ENCODE measurements around the gene C12orf42. TPM values are rescaled to one million over a fixed set of nuclear protein-coding genes. Genes with fewer than 3 reads are reported as not detected.

Gene C12orf42
- total RNA-seq, 1 experiment from 2014 or later: 0.37 TPM

DNA sequence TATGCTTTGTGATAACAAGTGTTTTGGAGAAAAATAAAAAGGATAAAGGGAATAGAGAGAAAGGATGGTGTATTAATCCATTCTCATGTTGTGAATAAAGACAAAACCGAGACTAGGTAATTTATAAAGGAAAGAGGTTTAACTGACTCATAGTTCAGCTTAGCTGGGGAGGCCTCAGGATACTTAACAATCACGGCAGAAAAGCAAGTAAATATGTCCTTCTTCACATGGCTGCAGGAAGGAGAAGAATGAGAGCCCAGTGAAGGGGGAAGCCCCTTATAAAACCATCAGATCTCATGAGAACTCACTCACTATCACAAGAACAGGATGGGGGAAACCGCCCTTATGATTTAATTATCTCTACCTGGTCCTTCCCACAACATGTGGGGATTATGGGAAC lies 18.1 kb upstream of the C12orf42 start:
- H3K36me3 Mint-ChIP-seq: no peaks in the 10 kb centered on the region
- H3K27me3 Mint-ChIP-seq (ENCODE audit: low read depth): no peaks in the 10 kb centered on the region
- no peak for TF ChIP-seq ZNF219 (CRISPR knock-in tag; IDR thresholded peaks at IDR 0.05; ENCODE audit: borderline replicate concordance)
- ChIA-PET POLR2A (no interaction called here), CTCF (interaction anchor here (1.7 kb wide), 2 partner anchors 10 to 119 kb away, joined by 3 to 4 read pairs; no protein-coding TSS in a partner anchor)
- no peak overlapping the region for H3K4me3 Mint-ChIP-seq
- H3K27ac Mint-ChIP-seq: no peak overlapping the region
- H3K4me1 Mint-ChIP-seq: no peaks in the 10 kb centered on the region
- DNase-seq (ENCODE audit: low spot score): no peak
- no peak for ATAC-seq
- peaks cover 10% of the 10 kb centered on the region for H3K9me3 Mint-ChIP-seq

DNA sequence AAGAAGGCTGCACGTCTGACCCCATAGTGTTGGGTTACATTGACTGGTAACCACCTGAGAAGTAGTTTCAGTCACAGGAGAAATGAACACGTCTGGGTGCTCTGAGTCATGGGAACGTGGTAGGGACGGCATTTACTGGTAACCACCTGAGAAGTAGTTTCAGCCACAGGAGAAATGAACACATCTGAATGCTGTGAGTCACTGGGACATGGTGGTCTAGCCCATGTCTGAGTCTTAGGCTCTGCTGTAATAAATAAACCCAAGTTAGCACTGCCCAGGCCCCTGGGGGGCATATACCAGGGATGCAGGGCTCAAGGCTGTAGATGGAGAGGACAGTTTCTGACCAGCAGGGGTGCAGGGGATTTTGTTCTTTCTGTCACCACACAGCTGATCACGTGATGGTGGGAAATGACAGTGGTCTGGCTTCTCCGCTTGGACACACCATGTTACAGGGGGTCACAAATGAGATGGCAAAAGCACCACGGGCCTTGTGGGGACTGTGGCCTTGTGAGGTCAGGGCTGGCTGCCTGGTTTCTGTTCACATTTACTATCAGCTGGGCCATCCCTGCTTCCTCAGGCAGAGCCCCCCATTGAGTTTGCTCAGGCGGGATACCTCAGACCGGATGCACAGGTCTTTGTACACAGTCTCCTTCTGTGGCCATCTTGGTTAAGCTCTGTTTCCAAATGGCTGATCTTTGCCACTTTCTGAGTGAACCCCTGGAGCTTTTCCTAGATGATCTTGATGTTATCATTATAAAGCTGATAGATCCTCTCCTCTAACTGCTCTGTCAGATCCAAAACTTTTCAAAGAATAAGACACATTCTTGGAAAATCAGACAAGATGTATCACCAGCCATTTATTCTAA lies 9.8 kb upstream of the C12orf42 start:
- DNase-seq (ENCODE audit: low spot score): no peak
- H3K9me3 Mint-ChIP-seq: peaks cover 10% of the 10 kb centered on the region
- no peaks in the 10 kb centered on the region for H3K27me3 Mint-ChIP-seq (ENCODE audit: low read depth)
- no peaks in the 10 kb centered on the region for H3K4me1 Mint-ChIP-seq
- H3K36me3 Mint-ChIP-seq: no peaks in the 10 kb centered on the region
- no peak overlapping the region for H3K27ac Mint-ChIP-seq
- no peak overlapping the region for H3K4me3 Mint-ChIP-seq
- POLR2A ChIA-PET: no interaction called here
- no peak for ATAC-seq
- CTCF ChIA-PET: interaction anchor here (1.3 kb wide), 1 partner anchor 69 kb away, joined by 4 read pairs; no protein-coding TSS in a partner anchor
- TF ChIP-seq, protein P1, sequence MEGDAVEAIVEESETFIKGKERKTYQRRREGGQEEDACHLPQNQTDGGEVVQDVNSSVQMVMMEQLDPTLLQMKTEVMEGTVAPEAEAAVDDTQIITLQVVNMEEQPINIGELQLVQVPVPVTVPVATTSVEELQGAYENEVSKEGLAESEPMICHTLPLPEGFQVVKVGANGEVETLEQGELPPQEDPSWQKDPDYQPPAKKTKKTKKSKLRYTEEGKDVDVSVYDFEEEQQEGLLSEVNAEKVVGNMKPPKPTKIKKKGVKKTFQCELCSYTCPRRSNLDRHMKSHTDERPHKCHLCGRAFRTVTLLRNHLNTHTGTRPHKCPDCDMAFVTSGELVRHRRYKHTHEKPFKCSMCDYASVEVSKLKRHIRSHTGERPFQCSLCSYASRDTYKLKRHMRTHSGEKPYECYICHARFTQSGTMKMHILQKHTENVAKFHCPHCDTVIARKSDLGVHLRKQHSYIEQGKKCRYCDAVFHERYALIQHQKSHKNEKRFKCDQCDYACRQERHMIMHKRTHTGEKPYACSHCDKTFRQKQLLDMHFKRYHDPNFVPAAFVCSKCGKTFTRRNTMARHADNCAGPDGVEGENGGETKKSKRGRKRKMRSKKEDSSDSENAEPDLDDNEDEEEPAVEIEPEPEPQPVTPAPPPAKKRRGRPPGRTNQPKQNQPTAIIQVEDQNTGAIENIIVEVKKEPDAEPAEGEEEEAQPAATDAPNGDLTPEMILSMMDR (IDR thresholded peaks at IDR 0.05): no peak
- TF ChIP-seq ELF4 (CRISPR knock-in tag; IDR thresholded peaks at IDR 0.05; ENCODE audit: low read depth) (no peak), GRHL2 (CRISPR knock-in tag; IDR thresholded peaks at IDR 0.05; ENCODE audit: insufficient replicate concordance, severe bottlenecking) (no peak), CBFB (CRISPR knock-in tag; IDR thresholded peaks at IDR 0.05; ENCODE audit: low read depth) (no peak), MXD4 (CRISPR knock-in tag; IDR thresholded peaks at IDR 0.05; ENCODE audit: borderline replicate concordance) (no peak), GABPB1 (CRISPR knock-in tag; IDR thresholded peaks at IDR 0.05) (no peak), SP1 (CRISPR knock-in tag; conservative IDR thresholded peaks at IDR 0.05) (no peak), CREM (CRISPR knock-in tag; IDR thresholded peaks at IDR 0.05) (no peak), JAZF1 (CRISPR knock-in tag; IDR thresholded peaks at IDR 0.05) (no peak)
- TF ChIP-seq, protein P2, sequence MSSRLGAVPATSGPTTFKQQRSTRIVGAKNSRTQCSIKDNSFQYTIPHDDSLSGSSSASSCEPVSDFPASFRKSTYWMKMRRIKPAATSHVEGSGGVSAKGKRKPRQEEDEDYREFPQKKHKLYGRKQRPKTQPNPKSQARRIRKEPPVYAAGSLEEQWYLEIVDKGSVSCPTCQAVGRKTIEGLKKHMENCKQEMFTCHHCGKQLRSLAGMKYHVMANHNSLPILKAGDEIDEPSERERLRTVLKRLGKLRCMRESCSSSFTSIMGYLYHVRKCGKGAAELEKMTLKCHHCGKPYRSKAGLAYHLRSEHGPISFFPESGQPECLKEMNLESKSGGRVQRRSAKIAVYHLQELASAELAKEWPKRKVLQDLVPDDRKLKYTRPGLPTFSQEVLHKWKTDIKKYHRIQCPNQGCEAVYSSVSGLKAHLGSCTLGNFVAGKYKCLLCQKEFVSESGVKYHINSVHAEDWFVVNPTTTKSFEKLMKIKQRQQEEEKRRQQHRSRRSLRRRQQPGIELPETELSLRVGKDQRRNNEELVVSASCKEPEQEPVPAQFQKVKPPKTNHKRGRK (CRISPR knock-in tag; IDR thresholded peaks at IDR 0.05; ENCODE audit: borderline replicate concordance): no peak
- TF ChIP-seq, protein P3, sequence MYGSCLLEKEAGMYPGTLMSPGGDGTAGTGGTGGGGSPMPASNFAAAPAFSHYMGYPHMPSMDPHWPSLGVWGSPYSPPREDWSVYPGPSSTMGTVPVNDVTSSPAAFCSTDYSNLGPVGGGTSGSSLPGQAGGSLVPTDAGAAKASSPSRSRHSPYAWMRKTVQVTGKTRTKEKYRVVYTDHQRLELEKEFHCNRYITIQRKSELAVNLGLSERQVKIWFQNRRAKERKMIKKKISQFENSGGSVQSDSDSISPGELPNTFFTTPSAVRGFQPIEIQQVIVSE (CRISPR knock-in tag; IDR thresholded peaks at IDR 0.05; ENCODE audit: borderline replicate concordance): no peak
- TF ChIP-seq, protein P4, sequence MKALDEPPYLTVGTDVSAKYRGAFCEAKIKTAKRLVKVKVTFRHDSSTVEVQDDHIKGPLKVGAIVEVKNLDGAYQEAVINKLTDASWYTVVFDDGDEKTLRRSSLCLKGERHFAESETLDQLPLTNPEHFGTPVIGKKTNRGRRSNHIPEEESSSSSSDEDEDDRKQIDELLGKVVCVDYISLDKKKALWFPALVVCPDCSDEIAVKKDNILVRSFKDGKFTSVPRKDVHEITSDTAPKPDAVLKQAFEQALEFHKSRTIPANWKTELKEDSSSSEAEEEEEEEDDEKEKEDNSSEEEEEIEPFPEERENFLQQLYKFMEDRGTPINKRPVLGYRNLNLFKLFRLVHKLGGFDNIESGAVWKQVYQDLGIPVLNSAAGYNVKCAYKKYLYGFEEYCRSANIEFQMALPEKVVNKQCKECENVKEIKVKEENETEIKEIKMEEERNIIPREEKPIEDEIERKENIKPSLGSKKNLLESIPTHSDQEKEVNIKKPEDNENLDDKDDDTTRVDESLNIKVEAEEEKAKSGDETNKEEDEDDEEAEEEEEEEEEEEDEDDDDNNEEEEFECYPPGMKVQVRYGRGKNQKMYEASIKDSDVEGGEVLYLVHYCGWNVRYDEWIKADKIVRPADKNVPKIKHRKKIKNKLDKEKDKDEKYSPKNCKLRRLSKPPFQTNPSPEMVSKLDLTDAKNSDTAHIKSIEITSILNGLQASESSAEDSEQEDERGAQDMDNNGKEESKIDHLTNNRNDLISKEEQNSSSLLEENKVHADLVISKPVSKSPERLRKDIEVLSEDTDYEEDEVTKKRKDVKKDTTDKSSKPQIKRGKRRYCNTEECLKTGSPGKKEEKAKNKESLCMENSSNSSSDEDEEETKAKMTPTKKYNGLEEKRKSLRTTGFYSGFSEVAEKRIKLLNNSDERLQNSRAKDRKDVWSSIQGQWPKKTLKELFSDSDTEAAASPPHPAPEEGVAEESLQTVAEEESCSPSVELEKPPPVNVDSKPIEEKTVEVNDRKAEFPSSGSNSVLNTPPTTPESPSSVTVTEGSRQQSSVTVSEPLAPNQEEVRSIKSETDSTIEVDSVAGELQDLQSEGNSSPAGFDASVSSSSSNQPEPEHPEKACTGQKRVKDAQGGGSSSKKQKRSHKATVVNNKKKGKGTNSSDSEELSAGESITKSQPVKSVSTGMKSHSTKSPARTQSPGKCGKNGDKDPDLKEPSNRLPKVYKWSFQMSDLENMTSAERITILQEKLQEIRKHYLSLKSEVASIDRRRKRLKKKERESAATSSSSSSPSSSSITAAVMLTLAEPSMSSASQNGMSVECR (CRISPR knock-in tag; IDR thresholded peaks at IDR 0.05; ENCODE audit: borderline replicate concordance): no peak
- TF ChIP-seq, protein P5, sequence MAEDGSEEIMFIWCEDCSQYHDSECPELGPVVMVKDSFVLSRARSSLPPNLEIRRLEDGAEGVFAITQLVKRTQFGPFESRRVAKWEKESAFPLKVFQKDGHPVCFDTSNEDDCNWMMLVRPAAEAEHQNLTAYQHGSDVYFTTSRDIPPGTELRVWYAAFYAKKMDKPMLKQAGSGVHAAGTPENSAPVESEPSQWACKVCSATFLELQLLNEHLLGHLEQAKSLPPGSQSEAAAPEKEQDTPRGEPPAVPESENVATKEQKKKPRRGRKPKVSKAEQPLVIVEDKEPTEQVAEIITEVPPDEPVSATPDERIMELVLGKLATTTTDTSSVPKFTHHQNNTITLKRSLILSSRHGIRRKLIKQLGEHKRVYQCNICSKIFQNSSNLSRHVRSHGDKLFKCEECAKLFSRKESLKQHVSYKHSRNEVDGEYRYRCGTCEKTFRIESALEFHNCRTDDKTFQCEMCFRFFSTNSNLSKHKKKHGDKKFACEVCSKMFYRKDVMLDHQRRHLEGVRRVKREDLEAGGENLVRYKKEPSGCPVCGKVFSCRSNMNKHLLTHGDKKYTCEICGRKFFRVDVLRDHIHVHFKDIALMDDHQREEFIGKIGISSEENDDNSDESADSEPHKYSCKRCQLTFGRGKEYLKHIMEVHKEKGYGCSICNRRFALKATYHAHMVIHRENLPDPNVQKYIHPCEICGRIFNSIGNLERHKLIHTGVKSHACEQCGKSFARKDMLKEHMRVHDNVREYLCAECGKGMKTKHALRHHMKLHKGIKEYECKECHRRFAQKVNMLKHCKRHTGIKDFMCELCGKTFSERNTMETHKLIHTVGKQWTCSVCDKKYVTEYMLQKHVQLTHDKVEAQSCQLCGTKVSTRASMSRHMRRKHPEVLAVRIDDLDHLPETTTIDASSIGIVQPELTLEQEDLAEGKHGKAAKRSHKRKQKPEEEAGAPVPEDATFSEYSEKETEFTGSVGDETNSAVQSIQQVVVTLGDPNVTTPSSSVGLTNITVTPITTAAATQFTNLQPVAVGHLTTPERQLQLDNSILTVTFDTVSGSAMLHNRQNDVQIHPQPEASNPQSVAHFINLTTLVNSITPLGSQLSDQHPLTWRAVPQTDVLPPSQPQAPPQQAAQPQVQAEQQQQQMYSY (CRISPR knock-in tag; IDR thresholded peaks at IDR 0.05): no peak
- TF ChIP-seq, protein P6, sequence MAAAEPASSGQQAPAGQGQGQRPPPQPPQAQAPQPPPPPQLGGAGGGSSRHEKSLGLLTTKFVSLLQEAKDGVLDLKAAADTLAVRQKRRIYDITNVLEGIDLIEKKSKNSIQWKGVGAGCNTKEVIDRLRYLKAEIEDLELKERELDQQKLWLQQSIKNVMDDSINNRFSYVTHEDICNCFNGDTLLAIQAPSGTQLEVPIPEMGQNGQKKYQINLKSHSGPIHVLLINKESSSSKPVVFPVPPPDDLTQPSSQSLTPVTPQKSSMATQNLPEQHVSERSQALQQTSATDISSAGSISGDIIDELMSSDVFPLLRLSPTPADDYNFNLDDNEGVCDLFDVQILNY (CRISPR knock-in tag; IDR thresholded peaks at IDR 0.05): no peak
- TF ChIP-seq, protein P7, sequence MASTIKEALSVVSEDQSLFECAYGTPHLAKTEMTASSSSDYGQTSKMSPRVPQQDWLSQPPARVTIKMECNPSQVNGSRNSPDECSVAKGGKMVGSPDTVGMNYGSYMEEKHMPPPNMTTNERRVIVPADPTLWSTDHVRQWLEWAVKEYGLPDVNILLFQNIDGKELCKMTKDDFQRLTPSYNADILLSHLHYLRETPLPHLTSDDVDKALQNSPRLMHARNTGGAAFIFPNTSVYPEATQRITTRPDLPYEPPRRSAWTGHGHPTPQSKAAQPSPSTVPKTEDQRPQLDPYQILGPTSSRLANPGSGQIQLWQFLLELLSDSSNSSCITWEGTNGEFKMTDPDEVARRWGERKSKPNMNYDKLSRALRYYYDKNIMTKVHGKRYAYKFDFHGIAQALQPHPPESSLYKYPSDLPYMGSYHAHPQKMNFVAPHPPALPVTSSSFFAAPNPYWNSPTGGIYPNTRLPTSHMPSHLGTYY (CRISPR knock-in tag; IDR thresholded peaks at IDR 0.05): no peak
